Measurements from ENCODE around the gene UBE2D3. TPM values are rescaled to one million over a fixed set of nuclear protein-coding genes. Genes with fewer than 3 reads are reported as not detected.
"Not testable (repeated sequence)": the region's sequence is repeated elsewhere in the genome, so short reads cannot be mapped to it uniquely, and the experiment has no call there.

UBE2D3 gene
- total RNA-seq, 1 donor from 2014 or later: 316 TPM

- no peaks in the 10 kb centered on the region for H3K27me3 Mint-ChIP-seq
- H3K9me3 Mint-ChIP-seq (ENCODE audit: low read depth): no peaks in the 10 kb centered on the region
- H3K4me1 Mint-ChIP-seq (ENCODE audit: low read depth): peaks cover 32% of the 10 kb centered on the region
- H3K36me3 Mint-ChIP-seq (ENCODE audit: insufficient read depth): peaks cover 9% of the 10 kb centered on the region
- H3K4me3 Mint-ChIP-seq (ENCODE audit: low read depth): no peak overlapping the region
- H3K27ac Mint-ChIP-seq: no peak overlapping the region
- TF ChIP-seq, protein P1, sequence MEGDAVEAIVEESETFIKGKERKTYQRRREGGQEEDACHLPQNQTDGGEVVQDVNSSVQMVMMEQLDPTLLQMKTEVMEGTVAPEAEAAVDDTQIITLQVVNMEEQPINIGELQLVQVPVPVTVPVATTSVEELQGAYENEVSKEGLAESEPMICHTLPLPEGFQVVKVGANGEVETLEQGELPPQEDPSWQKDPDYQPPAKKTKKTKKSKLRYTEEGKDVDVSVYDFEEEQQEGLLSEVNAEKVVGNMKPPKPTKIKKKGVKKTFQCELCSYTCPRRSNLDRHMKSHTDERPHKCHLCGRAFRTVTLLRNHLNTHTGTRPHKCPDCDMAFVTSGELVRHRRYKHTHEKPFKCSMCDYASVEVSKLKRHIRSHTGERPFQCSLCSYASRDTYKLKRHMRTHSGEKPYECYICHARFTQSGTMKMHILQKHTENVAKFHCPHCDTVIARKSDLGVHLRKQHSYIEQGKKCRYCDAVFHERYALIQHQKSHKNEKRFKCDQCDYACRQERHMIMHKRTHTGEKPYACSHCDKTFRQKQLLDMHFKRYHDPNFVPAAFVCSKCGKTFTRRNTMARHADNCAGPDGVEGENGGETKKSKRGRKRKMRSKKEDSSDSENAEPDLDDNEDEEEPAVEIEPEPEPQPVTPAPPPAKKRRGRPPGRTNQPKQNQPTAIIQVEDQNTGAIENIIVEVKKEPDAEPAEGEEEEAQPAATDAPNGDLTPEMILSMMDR (IDR thresholded peaks at IDR 0.05; ENCODE audit: unreplicated experiment): no peak
- DNase-seq (ENCODE audit: low spot score, unreplicated experiment): no peak
These were observed 1.9 kb downstream of the UBE2D3 start for GRCh38 chr4:102825261-102826091.

- H3K27ac Mint-ChIP-seq: peak overlapping the region; percentile 76
- TF ChIP-seq, protein P1 (IDR thresholded peaks at IDR 0.05; ENCODE audit: unreplicated experiment): no peak
- peaks cover 41% of the 10 kb centered on the region for H3K4me1 Mint-ChIP-seq (ENCODE audit: low read depth)
- H3K36me3 Mint-ChIP-seq (ENCODE audit: insufficient read depth): peaks cover 15% of the 10 kb centered on the region
- H3K27me3 Mint-ChIP-seq: no peaks in the 10 kb centered on the region
- no peak for DNase-seq (ENCODE audit: low spot score, unreplicated experiment)
- H3K9me3 Mint-ChIP-seq (ENCODE audit: low read depth): peaks cover 3% of the 10 kb centered on the region
- no peak overlapping the region for H3K4me3 Mint-ChIP-seq (ENCODE audit: low read depth)
These were observed 3.0 kb downstream of the UBE2D3 start for GRCh38 chr4:102824398-102824797.

DNA sequence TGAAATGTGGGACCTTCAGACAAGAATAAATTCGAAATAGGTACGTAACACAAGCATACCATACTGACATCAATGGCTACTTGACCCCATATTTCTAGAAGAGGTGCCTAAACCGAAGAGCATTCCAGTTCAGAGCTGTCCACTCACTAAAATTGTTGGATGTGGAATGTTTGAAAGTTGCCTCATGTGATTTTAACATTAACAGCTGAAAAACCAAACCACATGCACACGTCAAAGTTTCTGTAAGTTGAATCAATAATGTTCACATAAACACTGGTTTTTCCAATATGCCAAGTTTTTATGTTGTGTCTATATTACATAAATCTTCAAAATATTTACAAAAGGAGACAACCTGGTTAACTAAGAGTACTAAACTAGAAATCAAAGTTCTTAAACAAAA, 3.5 kb downstream of the UBE2D3 start:
- TF ChIP-seq, protein P1 (IDR thresholded peaks at IDR 0.05; ENCODE audit: unreplicated experiment): no peak
- peaks cover 15% of the 10 kb centered on the region for H3K36me3 Mint-ChIP-seq (ENCODE audit: insufficient read depth)
- H3K27ac Mint-ChIP-seq: peak overlapping the region; percentile 35
- peak overlapping the region; percentile 28 for H3K4me3 Mint-ChIP-seq (ENCODE audit: low read depth)
- H3K4me1 Mint-ChIP-seq (ENCODE audit: low read depth): peaks cover 37% of the 10 kb centered on the region
- H3K27me3 Mint-ChIP-seq: no peaks in the 10 kb centered on the region
- H3K9me3 Mint-ChIP-seq (ENCODE audit: low read depth): peaks cover 3% of the 10 kb centered on the region
- no peak for DNase-seq (ENCODE audit: low spot score, unreplicated experiment)

DNA sequence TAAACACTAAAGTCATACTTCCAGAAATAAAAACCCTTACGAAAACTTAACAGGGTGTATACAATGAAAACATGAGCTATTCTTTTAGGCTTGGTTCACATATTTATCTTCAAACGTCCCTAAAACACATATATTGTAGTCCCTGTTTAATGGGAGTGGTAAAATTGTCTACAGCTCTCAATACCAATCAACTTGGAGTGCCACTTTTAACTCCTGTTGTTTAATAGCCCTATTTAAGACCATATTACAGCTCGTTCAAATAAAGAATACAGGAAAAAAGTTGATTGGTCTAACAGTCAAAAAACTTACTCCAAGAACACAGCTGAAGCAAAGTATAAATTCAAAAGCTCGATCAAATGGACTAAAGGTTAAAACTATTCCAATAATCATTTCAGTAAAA, 3.9 kb downstream of the UBE2D3 start:
- peaks cover 39% of the 10 kb centered on the region for H3K4me1 Mint-ChIP-seq (ENCODE audit: low read depth)
- peaks cover 3% of the 10 kb centered on the region for H3K9me3 Mint-ChIP-seq (ENCODE audit: low read depth)
- peaks cover 17% of the 10 kb centered on the region for H3K36me3 Mint-ChIP-seq (ENCODE audit: insufficient read depth)
- peak overlapping the region; percentile 28 for H3K4me3 Mint-ChIP-seq (ENCODE audit: low read depth)
- TF ChIP-seq, protein P1 (IDR thresholded peaks at IDR 0.05; ENCODE audit: unreplicated experiment): no peak
- H3K27me3 Mint-ChIP-seq: no peaks in the 10 kb centered on the region
- peak overlapping the region; percentile 35 for H3K27ac Mint-ChIP-seq
- DNase-seq (ENCODE audit: low spot score, unreplicated experiment): no peak

DNA sequence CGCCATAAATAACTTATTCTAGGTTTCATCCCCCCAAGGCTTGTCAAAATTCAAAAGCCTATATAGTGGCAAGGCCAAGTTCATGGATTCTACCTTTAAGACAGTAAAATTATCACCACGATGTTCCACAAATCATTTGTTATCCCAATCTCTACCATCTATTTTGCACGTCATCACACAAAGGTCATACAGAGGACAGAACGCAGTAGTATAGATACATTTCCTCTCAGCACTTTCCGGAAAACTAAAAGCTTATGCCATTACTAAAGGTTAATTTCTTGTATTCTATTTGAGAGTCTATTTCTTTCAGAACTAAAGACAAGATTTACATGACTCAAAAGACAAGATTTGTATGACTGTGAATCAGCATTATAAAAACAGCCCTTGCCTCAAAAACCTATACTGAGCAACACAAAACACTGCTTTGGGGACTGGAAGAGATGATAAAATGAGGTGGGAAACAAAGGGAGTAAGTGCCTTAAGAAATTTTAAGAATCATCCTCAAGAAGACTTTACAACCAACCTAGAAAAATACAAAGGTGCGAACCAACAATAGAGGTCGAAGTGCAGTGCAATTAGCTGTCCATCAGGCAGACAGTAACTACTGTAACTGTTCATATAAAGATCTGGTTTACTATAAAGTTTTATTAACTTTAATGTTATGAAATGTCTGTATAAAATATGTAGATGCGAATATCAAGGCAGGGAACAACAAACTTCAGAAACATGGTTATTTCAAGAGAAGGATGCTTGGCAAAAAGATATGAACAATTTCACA, 7.6 kb downstream of the UBE2D3 start:
- H3K4me1 Mint-ChIP-seq (ENCODE audit: low read depth): peaks cover 47% of the 10 kb centered on the region
- no peak overlapping the region for H3K4me3 Mint-ChIP-seq (ENCODE audit: low read depth)
- H3K27me3 Mint-ChIP-seq: no peaks in the 10 kb centered on the region
- peaks cover 19% of the 10 kb centered on the region for H3K36me3 Mint-ChIP-seq (ENCODE audit: insufficient read depth)
- TF ChIP-seq, protein P1 (IDR thresholded peaks at IDR 0.05; ENCODE audit: unreplicated experiment): no peak
- H3K27ac Mint-ChIP-seq: peak overlapping the region; percentile 75
- DNase-seq (ENCODE audit: low spot score, unreplicated experiment): no peak
- peaks cover 3% of the 10 kb centered on the region for H3K9me3 Mint-ChIP-seq (ENCODE audit: low read depth)

- peaks cover 19% of the 10 kb centered on the region for H3K36me3 Mint-ChIP-seq (ENCODE audit: insufficient read depth)
- H3K4me1 Mint-ChIP-seq (ENCODE audit: low read depth): peaks cover 44% of the 10 kb centered on the region
- H3K4me3 Mint-ChIP-seq (ENCODE audit: low read depth); H3K27ac Mint-ChIP-seq; H3K9me3 Mint-ChIP-seq (ENCODE audit: low read depth); H3K27me3 Mint-ChIP-seq; DNase-seq (ENCODE audit: low spot score, unreplicated experiment): not testable (repeated sequence)
These were observed 8.3 kb downstream of the UBE2D3 start for GRCh38 chr4:102819100-102819499.

All from progenitor cell of endocrine pancreas (in vitro differentiated cells).